ENCODE measurements around the gene TOP3B. TPM values are rescaled to one million over a fixed set of nuclear protein-coding genes. Genes with fewer than 3 reads are reported as not detected.

Gene TOP3B
- total and polyA plus RNA-seq, 2 experiments from 2014 or later: 35.7 to 77.7 TPM

DNA sequence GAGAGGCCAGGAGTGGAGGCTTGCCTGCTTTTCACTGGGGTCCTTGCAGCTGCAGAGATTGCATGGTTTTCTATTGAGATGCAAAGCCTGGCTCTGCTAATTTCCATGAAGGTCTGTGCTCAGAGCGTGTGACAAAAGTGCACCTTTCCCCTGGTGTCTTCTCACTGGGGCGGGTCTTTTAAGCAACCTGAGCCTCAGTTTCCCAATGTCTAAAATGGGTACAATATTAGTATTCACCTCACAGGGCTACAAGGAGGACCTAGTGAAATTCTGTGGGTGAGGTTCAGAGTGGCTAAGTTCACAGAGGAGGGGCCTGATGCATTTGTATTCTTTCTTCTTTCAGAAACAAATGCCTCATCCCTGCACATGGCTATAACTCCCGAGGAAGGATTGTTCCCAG is 50.2 kb downstream of the TOP3B start:
- Histone ChIP-seq H3F3A (replicated peaks; ENCODE audit: low read depth) (no peaks in the 10 kb centered on the region), H4K20me1 (replicated peaks; ENCODE audit: insufficient read depth) (no peaks in the 10 kb centered on the region; the same call in 1 of the 2 replicates), H3K4me2 (no peak overlapping the region), H3K36me3 (ENCODE audit: insufficient read depth) (no peaks in the 10 kb centered on the region), H3K4me1 (ENCODE audit: insufficient read depth) (no peaks in the 10 kb centered on the region; the same call in 1 of the 2 replicates), H3K79me2 (replicated peaks; ENCODE audit: insufficient read depth) (no peaks in the 10 kb centered on the region), H3K27me3 (ENCODE audit: insufficient read depth) (no peaks in the 10 kb centered on the region), H2AFZ (no peak overlapping the region), H3K27ac (ENCODE audit: low read depth) (no peak overlapping the region), H3K4me3 (no peak overlapping the region), H3K9me2 (ENCODE audit: insufficient read depth) (no peaks in the 10 kb centered on the region)
- Mint-ChIP-seq H3K4me3 (no peak overlapping the region), H3K9me3 (no peaks in the 10 kb centered on the region), H3K36me3 (ENCODE audit: low read depth) (peaks cover 21% of the 10 kb centered on the region), H3K4me1 (peaks cover 31% of the 10 kb centered on the region), H3K27ac (no peak overlapping the region), H3K27me3 (ENCODE audit: insufficient read depth, low read depth, poor library complexity) (peaks cover 6% of the 10 kb centered on the region)
- ATAC-seq: no peak
- no peak for TF ChIP-seq EZH2 (IDR thresholded peaks at IDR 0.05; ENCODE audit: low read depth, unreplicated experiment)
- TF ChIP-seq, protein P1, sequence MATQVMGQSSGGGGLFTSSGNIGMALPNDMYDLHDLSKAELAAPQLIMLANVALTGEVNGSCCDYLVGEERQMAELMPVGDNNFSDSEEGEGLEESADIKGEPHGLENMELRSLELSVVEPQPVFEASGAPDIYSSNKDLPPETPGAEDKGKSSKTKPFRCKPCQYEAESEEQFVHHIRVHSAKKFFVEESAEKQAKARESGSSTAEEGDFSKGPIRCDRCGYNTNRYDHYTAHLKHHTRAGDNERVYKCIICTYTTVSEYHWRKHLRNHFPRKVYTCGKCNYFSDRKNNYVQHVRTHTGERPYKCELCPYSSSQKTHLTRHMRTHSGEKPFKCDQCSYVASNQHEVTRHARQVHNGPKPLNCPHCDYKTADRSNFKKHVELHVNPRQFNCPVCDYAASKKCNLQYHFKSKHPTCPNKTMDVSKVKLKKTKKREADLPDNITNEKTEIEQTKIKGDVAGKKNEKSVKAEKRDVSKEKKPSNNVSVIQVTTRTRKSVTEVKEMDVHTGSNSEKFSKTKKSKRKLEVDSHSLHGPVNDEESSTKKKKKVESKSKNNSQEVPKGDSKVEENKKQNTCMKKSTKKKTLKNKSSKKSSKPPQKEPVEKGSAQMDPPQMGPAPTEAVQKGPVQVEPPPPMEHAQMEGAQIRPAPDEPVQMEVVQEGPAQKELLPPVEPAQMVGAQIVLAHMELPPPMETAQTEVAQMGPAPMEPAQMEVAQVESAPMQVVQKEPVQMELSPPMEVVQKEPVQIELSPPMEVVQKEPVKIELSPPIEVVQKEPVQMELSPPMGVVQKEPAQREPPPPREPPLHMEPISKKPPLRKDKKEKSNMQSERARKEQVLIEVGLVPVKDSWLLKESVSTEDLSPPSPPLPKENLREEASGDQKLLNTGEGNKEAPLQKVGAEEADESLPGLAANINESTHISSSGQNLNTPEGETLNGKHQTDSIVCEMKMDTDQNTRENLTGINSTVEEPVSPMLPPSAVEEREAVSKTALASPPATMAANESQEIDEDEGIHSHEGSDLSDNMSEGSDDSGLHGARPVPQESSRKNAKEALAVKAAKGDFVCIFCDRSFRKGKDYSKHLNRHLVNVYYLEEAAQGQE (IDR thresholded peaks at IDR 0.05; ENCODE audit: unreplicated experiment): no peak
- TF ChIP-seq POLR2AphosphoS5 (IDR thresholded peaks at IDR 0.05; ENCODE audit: low read depth): no peak
- no peak for TF ChIP-seq ZNF331 (CRISPR knock-in tag; IDR thresholded peaks at IDR 0.05; ENCODE audit: low read depth)
- TF ChIP-seq, protein P2, sequence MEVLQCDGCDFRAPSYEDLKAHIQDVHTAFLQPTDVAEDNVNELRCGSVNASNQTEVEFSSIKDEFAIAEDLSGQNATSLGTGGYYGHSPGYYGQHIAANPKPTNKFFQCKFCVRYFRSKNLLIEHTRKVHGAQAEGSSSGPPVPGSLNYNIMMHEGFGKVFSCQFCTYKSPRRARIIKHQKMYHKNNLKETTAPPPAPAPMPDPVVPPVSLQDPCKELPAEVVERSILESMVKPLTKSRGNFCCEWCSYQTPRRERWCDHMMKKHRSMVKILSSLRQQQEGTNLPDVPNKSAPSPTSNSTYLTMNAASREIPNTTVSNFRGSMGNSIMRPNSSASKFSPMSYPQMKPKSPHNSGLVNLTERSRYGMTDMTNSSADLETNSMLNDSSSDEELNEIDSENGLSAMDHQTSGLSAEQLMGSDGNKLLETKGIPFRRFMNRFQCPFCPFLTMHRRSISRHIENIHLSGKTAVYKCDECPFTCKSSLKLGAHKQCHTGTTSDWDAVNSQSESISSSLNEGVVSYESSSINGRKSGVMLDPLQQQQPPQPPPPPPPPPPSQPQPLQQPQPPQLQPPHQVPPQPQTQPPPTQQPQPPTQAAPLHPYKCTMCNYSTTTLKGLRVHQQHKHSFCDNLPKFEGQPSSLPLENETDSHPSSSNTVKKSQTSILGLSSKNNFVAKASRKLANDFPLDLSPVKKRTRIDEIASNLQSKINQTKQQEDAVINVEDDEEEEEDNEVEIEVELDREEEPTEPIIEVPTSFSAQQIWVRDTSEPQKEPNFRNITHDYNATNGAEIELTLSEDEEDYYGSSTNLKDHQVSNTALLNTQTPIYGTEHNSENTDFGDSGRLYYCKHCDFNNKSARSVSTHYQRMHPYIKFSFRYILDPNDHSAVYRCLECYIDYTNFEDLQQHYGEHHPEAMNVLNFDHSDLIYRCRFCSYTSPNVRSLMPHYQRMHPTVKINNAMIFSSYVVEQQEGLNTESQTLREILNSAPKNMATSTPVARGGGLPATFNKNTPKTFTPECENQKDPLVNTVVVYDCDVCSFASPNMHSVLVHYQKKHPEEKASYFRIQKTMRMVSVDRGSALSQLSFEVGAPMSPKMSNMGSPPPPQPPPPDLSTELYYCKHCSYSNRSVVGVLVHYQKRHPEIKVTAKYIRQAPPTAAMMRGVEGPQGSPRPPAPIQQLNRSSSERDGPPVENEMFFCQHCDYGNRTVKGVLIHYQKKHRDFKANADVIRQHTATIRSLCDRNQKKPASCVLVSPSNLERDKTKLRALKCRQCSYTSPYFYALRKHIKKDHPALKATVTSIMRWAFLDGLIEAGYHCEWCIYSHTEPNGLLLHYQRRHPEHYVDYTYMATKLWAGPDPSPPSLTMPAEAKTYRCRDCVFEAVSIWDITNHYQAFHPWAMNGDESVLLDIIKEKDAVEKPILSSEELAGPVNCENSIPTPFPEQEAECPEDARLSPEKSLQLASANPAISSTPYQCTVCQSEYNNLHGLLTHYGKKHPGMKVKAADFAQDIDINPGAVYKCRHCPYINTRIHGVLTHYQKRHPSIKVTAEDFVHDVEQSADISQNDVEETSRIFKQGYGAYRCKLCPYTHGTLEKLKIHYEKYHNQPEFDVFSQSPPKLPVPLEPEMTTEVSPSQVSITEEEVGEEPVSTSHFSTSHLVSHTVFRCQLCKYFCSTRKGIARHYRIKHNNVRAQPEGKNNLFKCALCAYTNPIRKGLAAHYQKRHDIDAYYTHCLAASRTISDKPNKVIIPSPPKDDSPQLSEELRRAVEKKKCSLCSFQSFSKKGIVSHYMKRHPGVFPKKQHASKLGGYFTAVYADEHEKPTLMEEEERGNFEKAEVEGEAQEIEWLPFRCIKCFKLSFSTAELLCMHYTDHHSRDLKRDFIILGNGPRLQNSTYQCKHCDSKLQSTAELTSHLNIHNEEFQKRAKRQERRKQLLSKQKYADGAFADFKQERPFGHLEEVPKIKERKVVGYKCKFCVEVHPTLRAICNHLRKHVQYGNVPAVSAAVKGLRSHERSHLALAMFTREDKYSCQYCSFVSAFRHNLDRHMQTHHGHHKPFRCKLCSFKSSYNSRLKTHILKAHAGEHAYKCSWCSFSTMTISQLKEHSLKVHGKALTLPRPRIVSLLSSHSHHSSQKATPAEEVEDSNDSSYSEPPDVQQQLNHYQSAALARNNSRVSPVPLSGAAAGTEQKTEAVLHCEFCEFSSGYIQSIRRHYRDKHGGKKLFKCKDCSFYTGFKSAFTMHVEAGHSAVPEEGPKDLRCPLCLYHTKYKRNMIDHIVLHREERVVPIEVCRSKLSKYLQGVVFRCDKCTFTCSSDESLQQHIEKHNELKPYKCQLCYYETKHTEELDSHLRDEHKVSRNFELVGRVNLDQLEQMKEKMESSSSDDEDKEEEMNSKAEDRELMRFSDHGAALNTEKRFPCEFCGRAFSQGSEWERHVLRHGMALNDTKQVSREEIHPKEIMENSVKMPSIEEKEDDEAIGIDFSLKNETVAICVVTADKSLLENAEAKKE (CRISPR knock-in tag; IDR thresholded peaks at IDR 0.05): no peak
- TF ChIP-seq, protein P3, sequence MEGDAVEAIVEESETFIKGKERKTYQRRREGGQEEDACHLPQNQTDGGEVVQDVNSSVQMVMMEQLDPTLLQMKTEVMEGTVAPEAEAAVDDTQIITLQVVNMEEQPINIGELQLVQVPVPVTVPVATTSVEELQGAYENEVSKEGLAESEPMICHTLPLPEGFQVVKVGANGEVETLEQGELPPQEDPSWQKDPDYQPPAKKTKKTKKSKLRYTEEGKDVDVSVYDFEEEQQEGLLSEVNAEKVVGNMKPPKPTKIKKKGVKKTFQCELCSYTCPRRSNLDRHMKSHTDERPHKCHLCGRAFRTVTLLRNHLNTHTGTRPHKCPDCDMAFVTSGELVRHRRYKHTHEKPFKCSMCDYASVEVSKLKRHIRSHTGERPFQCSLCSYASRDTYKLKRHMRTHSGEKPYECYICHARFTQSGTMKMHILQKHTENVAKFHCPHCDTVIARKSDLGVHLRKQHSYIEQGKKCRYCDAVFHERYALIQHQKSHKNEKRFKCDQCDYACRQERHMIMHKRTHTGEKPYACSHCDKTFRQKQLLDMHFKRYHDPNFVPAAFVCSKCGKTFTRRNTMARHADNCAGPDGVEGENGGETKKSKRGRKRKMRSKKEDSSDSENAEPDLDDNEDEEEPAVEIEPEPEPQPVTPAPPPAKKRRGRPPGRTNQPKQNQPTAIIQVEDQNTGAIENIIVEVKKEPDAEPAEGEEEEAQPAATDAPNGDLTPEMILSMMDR (conservative IDR thresholded peaks at IDR 0.05; ENCODE audit: low read depth in 2 of 2): no peak
- TF ChIP-seq JUNB (IDR thresholded peaks at IDR 0.05; ENCODE audit: unreplicated experiment): no peak
- no peak for TF ChIP-seq STAT1 (IDR thresholded peaks at IDR 0.05; ENCODE audit: unreplicated experiment)
- TF ChIP-seq, protein P4, sequence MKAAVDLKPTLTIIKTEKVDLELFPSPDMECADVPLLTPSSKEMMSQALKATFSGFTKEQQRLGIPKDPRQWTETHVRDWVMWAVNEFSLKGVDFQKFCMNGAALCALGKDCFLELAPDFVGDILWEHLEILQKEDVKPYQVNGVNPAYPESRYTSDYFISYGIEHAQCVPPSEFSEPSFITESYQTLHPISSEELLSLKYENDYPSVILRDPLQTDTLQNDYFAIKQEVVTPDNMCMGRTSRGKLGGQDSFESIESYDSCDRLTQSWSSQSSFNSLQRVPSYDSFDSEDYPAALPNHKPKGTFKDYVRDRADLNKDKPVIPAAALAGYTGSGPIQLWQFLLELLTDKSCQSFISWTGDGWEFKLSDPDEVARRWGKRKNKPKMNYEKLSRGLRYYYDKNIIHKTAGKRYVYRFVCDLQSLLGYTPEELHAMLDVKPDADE (IDR thresholded peaks at IDR 0.05): no peak
- TF ChIP-seq ZNF114 (CRISPR knock-in tag; IDR thresholded peaks at IDR 0.05): no peak
- no peak for TF ChIP-seq CREB1 (CRISPR knock-in tag; IDR thresholded peaks at IDR 0.05; ENCODE audit: low read depth)
- no peak for TF ChIP-seq EZH2phosphoT487 (IDR thresholded peaks at IDR 0.05; ENCODE audit: unreplicated experiment)
- no peak for TF ChIP-seq NANOG (IDR thresholded peaks at IDR 0.05; ENCODE audit: borderline replicate concordance)
- DNase-seq (ENCODE audit: low spot score): no peak

Data from GM23338 (cell line).